Uterus (tissue), 2 donors: ENCODE measurements around the gene MIGA2.

Experiments used
- POLR2A ChIP-seq, 2 donors: fragments of 450-650 bp; IDR thresholded peaks; one replicate each; pipeline ENCODE4 v1.6.1; 2016; ENCODE audit warnings: antibody characterized with exemption in 2 of 2, mild to moderate bottlenecking in 1 of 2, moderate library complexity in 1 of 2
- TF ChIP-seq, protein P1 (sequence below), 4 experiments: fragments of 200-600 bp in 2 of 4; fragments of 450-650 bp in 2 of 4; sonication (generic) in 2 of 4; IDR thresholded peaks; one replicate each; pipeline ENCODE4 v1.5.1; 2016 to 2019; ENCODE audit warnings: antibody characterized with exemption in 4 of 4, mild to moderate bottlenecking in 2 of 4, moderate library complexity in 1 of 4

- TF ChIP-seq, protein P1, sequence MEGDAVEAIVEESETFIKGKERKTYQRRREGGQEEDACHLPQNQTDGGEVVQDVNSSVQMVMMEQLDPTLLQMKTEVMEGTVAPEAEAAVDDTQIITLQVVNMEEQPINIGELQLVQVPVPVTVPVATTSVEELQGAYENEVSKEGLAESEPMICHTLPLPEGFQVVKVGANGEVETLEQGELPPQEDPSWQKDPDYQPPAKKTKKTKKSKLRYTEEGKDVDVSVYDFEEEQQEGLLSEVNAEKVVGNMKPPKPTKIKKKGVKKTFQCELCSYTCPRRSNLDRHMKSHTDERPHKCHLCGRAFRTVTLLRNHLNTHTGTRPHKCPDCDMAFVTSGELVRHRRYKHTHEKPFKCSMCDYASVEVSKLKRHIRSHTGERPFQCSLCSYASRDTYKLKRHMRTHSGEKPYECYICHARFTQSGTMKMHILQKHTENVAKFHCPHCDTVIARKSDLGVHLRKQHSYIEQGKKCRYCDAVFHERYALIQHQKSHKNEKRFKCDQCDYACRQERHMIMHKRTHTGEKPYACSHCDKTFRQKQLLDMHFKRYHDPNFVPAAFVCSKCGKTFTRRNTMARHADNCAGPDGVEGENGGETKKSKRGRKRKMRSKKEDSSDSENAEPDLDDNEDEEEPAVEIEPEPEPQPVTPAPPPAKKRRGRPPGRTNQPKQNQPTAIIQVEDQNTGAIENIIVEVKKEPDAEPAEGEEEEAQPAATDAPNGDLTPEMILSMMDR (IDR thresholded peaks at IDR 0.05): no peak
- TF ChIP-seq POLR2A (IDR thresholded peaks at IDR 0.05): no peak
Observed at GRCh38 chr9:129036923-129037766, 719 bp downstream of the MIGA2 start.
